GM21786 (cell line): ENCODE measurements around the gene CTSS.
A peak's percentile ranks its signal among the peaks of the same experiment; 100 is the strongest.
"Not testable (repeated sequence)": the region's sequence is repeated elsewhere in the genome, so short reads cannot be mapped to it uniquely, and the experiment has no call there.

ENCODE experiments used
- ATAC-seq: cut with Tn5 transposase; IDR thresholded peaks from one replicate; pipeline ENCODE4 v1.9.1; 2021; ENCODE audit not compliant: unreplicated experiment

The CTSS gene

GRCh38 chr1:150765296-150765976 lies at the start of gene CTSS:
TSS of gene CTSS (minus strand) at chr1:150765778. CDS start at chr1:150764763, 1,015 bp downstream.
- peak; percentile 83 for ATAC-seq

GRCh38 chr1:150813028-150813707 lies 47.6 kb upstream of the CTSS start:
- no peak for ATAC-seq

GRCh38 chr1:150810958-150811659 lies 45.5 kb upstream of the CTSS start:
- no peak for ATAC-seq

- no peak for ATAC-seq
Measured at GRCh38 chr1:150809651-150810050, 44.1 kb upstream of the CTSS start.

GRCh38 chr1:150808846-150809245 lies 43.3 kb upstream of the CTSS start:
- no peak for ATAC-seq

GRCh38 chr1:150808121-150808520 lies 42.5 kb upstream of the CTSS start, which contains the start of gene CTSK:
TSS of gene CTSK (minus strand) at chr1:150808260. CDS start at chr1:150806805, 1,455 bp downstream.
- ATAC-seq, result no peak

- ATAC-seq, result no peak
Measured at GRCh38 chr1:150807249-150808023, 41.9 kb upstream of the CTSS start.

- ATAC-seq, result no peak
Measured at GRCh38 chr1:150805899-150806298, 40.3 kb upstream of the CTSS start.

- ATAC-seq, result no peak
Measured at GRCh38 chr1:150804671-150805070, 39.1 kb upstream of the CTSS start.

GRCh38 chr1:150799089-150799488 lies 33.5 kb upstream of the CTSS start:
- ATAC-seq, result no peak

- no peak for ATAC-seq
Measured at GRCh38 chr1:150798525-150798924, 32.9 kb upstream of the CTSS start.

GRCh38 chr1:150796374-150796773 lies 30.8 kb upstream of the CTSS start:
- no peak for ATAC-seq

- not testable (repeated sequence) for ATAC-seq
Measured at GRCh38 chr1:150793778-150794177, 28.2 kb upstream of the CTSS start.

GRCh38 chr1:150793221-150793620 lies 27.6 kb upstream of the CTSS start:
- no peak for ATAC-seq

- ATAC-seq, result no peak
Measured at GRCh38 chr1:150791585-150791984, 26.0 kb upstream of the CTSS start.

GRCh38 chr1:150789396-150789795 lies 23.8 kb upstream of the CTSS start:
- no peak for ATAC-seq

GRCh38 chr1:150788946-150789345 lies 23.4 kb upstream of the CTSS start:
- no peak for ATAC-seq

- ATAC-seq, result no peak
Measured at GRCh38 chr1:150787455-150787854, 21.9 kb upstream of the CTSS start.

GRCh38 chr1:150780510-150780909 lies 14.9 kb upstream of the CTSS start:
- no peak for ATAC-seq

- no peak for ATAC-seq
Measured at GRCh38 chr1:150778409-150778808, 12.8 kb upstream of the CTSS start.

GRCh38 chr1:150777544-150777943 lies 12.0 kb upstream of the CTSS start:
- no peak for ATAC-seq
